GM15510 (cell line): ENCODE data around the gene LMO1.

Experiments
- POLR2A ChIP-seq: IDR thresholded peaks from 3 replicates; pipeline ENCODE4 v1.6.1; 2011; ENCODE audit warnings: borderline replicate concordance; ENCODE audit not compliant: insufficient read length; ENCODE audit errors: extremely low read depth

Gene LMO1

GRCh38 chr11:8206251-8207079, 57.2 kb downstream of the LMO1 start:
- no peak for TF ChIP-seq POLR2A

- no peak for TF ChIP-seq POLR2A
These were observed 58.1 kb downstream of the LMO1 start for GRCh38 chr11:8205566-8205965.

- TF ChIP-seq POLR2A, result no peak
These were observed 59.1 kb downstream of the LMO1 start for GRCh38 chr11:8204596-8204995.

DNA sequence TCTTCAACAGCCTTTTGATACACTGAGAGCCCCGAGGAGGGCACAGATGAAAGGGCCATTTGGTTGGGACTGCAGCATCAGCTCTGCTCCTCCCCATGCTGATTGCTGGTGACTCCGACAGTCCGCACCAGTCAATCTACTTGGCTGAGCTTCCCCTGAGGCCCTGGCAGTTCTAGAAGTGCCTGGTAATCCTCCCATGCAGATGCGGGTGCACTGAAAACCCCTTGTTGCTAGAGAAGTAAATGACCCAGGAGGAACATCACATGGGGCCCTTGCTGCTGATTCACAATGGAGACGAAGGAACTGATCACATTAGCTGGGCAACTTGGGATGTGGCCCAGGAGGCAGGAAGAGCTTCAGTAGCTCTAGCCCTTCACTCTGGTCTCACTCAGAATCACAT, 59.7 kb downstream of the LMO1 start:
- TF ChIP-seq POLR2A, result no peak

- no peak for TF ChIP-seq POLR2A
These were observed 60.3 kb downstream of the LMO1 start for GRCh38 chr11:8203414-8203715.

DNA sequence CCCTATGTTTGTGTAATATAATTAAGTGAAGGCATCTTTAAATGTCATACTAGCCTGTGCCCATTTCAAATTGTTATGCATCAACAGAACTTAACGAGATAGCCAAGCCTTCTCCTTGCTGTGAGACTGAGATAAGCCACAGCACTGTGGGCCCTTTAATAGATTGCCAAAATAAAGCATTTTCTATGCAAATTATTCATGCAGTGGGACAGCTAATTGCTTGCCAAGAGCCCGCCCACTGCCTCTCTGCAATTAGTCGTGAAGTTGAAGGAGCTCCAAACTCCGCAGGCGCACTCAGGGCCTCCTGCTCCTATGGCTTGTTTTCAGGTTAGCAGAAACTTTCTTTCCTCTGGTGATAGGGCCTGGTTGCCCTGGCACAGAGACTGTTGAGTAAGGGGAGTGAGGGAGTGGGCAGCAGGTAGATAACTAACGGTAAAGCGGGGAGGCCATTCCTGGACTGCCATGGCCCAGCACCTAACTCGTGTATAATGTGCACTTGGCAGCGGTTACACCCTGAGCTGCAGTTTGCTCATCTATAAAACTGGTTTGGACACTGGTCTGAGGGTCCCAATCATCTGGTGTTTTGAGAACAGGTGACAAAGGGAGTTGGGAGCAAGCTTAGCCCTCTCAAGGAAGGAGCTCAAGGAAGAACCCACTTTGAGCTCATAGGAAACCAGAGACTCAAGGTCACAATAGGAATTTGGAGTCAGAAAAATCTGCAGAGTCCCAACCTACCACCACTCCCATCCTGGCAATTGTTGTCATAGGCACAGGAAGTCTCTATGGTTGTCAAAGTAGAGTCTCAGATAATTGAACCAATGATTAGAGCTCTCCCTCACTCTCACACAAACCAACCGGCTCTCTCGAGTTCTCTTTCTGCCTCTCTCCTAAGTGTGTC, 60.9 kb downstream of the LMO1 start:
- TF ChIP-seq POLR2A, result no peak

GRCh38 chr11:8201644-8202365, 61.9 kb downstream of the LMO1 start:
- TF ChIP-seq POLR2A, result no peak

DNA sequence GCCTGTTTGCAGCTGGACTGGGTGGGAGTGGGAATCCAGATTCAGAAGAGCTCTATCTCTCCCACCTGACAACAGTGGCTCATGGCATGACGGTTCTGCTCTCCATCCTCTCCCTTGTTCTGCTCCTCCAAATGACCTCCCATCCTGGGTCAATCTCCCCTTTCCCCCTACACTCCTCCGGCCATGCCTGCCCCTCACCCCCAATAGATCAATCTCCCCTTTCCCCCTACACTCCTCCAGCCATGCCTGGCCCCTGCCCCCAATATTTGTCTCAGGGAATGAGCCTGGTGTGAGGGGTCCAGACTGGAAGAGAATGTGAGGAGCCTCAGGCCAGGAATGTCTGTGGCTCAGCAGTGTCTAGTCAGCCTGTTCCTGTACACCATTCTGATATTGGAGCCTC, 64.0 kb downstream of the LMO1 start:
- no peak for TF ChIP-seq POLR2A

DNA sequence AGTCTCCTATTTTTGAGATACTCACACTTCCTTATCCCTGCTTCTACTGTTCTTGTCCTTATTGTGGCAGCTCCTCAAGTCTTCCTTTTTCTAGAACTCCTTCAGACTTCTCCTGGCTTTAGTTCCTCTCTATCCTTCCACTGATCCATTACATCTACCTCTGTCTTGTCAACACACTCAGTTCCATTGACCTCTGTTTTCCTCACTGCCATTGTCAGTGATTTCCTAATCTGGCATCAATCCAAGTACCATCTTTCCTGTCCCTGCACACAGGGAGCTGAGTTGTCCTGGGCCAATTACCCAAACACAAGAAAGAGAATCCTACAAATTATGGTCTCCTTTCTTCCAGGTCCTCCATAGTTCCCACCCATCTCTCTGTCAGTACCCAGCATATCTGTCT, 66.9 kb downstream of the LMO1 start:
- no peak for TF ChIP-seq POLR2A

DNA sequence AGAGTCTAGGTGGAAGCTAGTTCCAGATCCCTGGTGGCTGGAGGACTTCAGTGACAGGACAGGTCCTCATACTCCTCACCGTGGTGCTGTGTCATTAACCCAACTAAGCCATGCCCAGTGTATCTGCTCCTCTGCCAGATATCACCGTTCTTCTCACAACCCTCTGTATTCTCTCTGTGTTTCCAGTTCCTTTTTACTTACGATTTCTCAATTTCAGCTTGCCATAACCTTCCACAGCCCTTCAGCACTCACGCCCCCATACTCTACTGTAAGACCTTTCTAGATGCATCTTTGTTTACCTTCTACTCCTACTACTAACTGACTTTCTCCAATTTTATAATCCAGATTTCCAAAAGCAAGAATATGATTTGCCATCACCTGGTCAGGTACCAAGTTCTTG, 68.7 kb downstream of the LMO1 start:
- TF ChIP-seq POLR2A, result no peak

- no peak for TF ChIP-seq POLR2A
These were observed 70.8 kb downstream of the LMO1 start for GRCh38 chr11:8192896-8193209.

GRCh38 chr11:8192016-8192895, 71.4 kb downstream of the LMO1 start:
- TF ChIP-seq POLR2A, result no peak

GRCh38 chr11:8190431-8190830, 73.2 kb downstream of the LMO1 start:
- TF ChIP-seq POLR2A, result no peak

GRCh38 chr11:8186429-8186828, 77.2 kb downstream of the LMO1 start:
- no peak for TF ChIP-seq POLR2A
